Spleen (tissue), 7 donors: ENCODE data around the gene DFFA.

Source experiments
- CTCF ChIP-seq, 11 experiments: fragments of 200-600 bp in 7 of 11; fragments of 450-650 bp in 4 of 11; sonication (generic) in 4 of 11; IDR thresholded peaks in 8 of 11; conservative IDR thresholded peaks in 3 of 11; 1 replicate in 7 of 11; 2 replicates in 4 of 11; pipeline versions ENCODE4 v1.4.0 to v1.8.0; 2016 to 2021; ENCODE audit warnings: antibody characterized with exemption in 11 of 11, inconsistent platforms in 4 of 11, mild to moderate bottlenecking in 1 of 11
- POLR2A ChIP-seq, 3 donors: fragments of 450-650 bp; IDR thresholded peaks; one replicate each; pipeline ENCODE4 v1.5.1; 2017; ENCODE audit warnings: antibody characterized with exemption in 3 of 3, mild to moderate bottlenecking in 1 of 3
- POLR2AphosphoS5 ChIP-seq, 3 donors: sonication (generic); formaldehyde crosslinking; IDR thresholded peaks; one replicate each; pipeline ENCODE4 v1.5.1; 2017; ENCODE audit warnings: antibody characterized with exemption in 3 of 3
- donor health status: DM: no; HTN: no; CAD: no; lungs with moderate emphysema.
- donor health status: DM: no; HTN: no; CAD: no.
- donor health status: DM: no; HTN: no; CAD: no.

DNA sequence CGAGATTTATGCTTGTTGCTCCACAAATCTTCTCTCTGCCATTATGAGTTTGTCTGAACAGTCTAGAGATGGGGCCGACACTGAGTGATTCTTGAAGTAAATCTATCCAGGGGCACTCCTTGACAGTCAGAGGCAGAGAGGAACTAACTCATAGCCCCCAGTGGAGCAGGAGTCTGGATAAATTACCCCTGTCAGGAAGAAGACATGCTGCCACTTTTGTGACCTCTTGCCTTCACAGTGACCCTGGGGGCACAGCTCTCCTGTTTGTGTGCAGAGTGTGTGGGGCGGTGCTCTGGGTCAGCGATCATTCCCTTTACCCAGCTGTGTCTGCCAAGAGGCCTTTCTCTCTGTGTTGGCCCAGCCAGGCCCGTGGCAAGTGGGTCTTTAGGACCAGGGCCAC is 31.9 kb upstream of the DFFA start:
- no peak for TF ChIP-seq CTCF (IDR thresholded peaks at IDR 0.05 in 8 of 11, conservative IDR thresholded peaks at IDR 0.05 in 3 of 11)
- no peak for TF ChIP-seq POLR2A (IDR thresholded peaks at IDR 0.05)
- no peak for TF ChIP-seq POLR2AphosphoS5 (IDR thresholded peaks at IDR 0.05)
